Activated T-helper 9 cell treated with anti-CD3 and anti-CD28 coated beads, Interleukin-2, amount 50 U/mL, for 16 hours (primary cell): Measurements from ENCODE around the gene ESD.
"Not testable (repeated sequence)": the region's sequence is repeated elsewhere in the genome, so short reads cannot be mapped to it uniquely, and the experiment has no call there.

Experiments used
- DNase-seq: peaks from one replicate; pipeline ENCODE4 v3.0.0-alpha.2; 2020; ENCODE audit warnings: low read depth

The ESD gene, protein sequence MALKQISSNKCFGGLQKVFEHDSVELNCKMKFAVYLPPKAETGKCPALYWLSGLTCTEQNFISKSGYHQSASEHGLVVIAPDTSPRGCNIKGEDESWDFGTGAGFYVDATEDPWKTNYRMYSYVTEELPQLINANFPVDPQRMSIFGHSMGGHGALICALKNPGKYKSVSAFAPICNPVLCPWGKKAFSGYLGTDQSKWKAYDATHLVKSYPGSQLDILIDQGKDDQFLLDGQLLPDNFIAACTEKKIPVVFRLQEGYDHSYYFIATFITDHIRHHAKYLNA

DNA sequence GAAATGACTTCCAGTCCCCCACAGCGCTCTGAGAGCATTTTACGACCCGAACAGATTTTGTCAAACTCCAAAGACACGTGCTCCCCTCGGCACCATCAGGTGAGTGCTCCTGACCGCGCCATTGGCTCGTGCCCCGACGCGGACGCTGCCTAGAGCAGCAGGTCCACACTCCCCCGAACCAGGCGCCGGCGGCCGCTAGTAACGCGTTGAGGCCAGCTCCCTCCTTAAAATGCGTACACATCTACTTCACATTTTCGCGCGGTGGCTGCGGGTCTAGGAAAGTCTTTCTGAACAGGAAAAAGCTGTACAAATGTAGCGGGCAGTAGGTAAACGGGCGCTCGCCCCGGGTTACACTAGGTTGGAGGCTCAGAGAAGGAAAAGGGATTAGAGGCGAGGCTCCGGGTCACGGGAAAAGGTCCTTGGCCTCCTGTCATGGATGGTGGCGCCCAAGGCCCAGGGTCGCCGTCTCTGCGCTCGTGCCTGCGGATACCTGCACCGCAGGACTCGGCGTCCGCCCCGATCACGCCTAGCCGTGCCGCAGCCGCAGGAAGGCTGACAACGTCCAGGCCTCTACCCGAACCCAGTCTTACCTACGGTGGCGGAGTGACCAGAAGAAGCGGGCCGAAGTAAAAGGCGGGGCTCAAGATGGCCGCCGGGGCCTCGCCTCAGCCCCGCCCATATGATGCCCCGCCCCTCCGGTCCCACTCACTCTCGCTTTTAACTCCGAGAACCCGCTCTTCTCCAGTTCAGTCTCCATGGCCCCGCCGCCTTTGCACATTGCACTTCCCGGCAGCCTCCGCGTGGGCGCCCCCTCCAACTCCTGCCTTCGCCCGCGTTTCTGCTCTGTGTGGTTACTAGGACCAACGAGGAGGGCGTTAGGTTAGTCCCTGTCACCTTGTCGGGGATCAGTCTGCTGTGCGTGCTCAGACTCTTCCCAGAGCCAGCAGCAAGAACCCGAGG, at the start of gene ESD:
TSS of gene ESD (minus strand) at position 647 of the 960 bp plus-strand sequence. CDS start 5,748 bp downstream, outside the sequence.
- DNase-seq, result peak; percentile 80

DNA sequence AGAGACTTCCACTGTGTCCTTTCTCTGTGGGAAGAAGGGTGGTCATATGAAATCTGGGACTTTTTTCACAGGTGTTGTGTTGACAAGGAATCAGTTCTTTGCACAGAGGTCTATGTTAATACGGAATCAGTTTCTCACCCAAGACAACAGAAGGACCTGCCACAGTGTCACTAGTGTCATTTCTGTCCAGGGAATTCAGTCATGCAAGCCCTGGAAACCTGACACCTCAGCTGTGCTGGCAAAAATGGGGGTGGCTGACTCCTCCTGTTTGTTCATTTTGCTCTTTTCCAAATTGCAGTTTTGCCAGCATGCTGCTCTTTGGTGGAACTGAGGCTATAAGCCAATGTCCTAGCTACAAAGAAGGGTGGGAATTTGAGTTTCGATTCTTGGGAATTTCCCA, 49.8 kb upstream of the ESD start:
- no peak for DNase-seq

DNA sequence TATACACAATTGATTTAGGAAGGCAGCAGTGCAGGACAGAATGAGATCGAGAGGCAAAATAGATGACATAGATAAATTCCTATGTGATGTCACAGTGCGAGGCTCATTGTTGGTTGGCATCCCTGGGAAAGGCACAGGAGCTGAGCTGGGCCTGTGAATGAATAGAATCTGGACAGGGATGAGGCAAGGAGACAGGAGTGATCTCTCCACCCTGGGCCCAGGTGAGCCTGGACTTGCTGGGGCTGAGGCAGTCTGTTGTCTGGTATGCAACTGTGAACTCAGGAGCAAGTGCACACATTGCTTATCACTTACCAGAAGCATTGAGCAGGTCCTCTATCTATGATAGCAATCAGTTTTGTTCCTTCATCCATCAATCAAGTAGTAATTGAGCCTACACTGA, 48.2 kb upstream of the ESD start:
- DNase-seq, result no peak

GRCh38 chr13:46844431-46844830, 47.5 kb upstream of the ESD start:
- no peak for DNase-seq

DNA sequence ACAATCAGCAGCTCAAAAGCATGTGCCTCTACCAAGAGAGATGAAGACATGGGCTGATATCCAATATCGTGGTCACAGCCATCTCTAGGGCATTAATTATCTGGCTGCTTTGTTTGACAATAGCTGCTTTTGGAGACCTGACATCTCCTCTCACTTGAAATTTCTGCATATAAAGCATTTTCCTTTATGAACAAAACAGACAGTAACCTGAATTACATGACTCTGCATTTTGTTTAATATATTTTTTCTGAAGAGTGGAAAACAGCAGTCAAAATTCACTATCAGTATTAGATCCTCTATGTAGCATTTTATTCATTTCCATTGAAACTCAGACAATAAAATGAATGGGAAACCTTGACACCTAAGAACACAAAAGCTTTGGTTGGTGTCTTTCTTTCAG, 42.4 kb upstream of the ESD start:
- DNase-seq, result no peak

GRCh38 chr13:46834657-46835056, 37.7 kb upstream of the ESD start:
- no peak for DNase-seq

- DNase-seq, result no peak
Observed at GRCh38 chr13:46831588-46832194, 34.7 kb upstream of the ESD start.

DNA sequence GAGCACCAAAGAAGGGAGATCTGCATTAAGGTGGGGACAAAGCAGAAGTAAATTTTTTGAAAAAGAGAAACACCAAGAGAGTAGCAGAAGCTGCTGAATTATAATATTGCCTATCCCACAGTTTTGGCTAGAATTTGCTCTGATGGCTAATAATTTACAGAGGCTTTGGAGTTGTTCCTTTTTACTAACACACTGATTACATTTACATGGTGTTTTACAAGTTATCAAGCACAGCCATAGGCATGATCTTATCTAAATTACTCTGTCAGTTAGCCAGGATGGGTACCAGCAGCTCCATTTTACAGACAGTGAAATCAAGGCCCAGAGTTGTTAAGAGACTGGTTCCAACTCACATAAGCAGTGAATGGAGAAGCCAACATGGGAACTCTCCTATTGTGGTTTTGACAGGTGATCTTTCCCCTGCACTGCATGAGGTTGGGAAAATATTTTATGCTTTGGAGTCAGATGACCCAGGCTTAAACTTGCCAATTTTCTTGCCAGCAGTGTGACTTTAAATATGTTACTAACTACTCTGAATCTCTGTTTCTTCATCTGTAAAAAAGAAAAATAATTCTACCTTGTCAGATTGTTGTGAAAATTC, 33.5 kb upstream of the ESD start:
- no peak for DNase-seq

- DNase-seq, result no peak
Observed at GRCh38 chr13:46822551-46822950, 25.6 kb upstream of the ESD start.

DNA sequence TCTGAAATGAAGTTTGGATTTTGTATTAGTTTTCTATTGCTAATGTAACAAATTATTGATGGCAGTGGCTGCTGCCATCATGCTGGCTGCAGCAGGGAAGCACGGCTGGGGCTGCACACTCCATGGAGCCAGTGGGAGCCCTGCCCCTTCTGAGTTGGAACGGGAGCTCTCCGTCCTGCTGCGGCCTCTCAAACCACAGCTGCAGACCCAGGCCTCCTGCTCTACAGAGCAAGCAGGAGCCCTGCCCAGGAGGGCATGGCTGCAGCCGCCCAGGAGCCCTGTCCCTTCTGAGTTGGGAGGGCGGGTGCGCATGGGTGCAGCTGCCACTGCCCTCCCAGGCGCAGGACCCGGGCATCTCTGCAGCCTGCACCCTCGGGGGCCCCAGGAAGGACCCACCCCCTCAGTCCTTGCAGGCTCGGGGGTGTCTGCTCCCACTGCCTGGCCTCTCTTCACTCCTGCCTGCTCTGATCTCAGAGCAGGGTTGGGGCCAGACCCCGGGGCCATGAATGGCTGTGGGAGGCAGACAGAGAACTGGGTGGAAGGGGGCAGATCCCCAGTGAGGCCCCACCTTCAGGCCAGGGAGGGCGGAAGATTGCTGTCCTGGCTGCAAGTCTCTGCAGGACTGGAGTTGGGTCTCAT, 21.0 kb upstream of the ESD start:
- DNase-seq, result no peak

GRCh38 chr13:46817095-46817494, 20.1 kb upstream of the ESD start:
- no peak for DNase-seq

- DNase-seq, result no peak
Observed at GRCh38 chr13:46816371-46816770, 19.4 kb upstream of the ESD start.

DNA sequence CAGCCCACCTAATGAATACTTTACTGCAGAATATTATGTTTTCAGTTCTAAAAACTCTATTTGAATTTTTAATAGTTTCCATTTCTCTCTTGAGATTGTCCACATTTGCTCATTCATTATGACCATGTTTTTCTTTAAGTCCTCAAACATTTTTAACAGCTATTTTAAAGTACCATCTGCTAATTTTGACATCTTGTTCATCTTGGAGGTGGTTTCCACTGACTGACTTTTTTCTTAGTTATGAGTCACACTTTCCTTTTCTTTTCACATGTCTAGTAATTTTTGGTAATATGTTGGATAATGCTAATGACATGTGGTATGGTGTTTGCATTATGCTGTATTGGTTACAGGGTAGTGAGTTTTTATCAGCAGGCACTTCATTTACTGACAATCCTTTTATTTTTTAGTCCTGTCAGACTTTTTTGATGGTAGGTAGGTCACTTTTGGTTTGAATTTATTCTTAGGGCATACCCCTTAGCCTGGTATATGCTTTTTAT, 15.4 kb upstream of the ESD start:
- DNase-seq, result no peak

- DNase-seq, result no peak
Observed at GRCh38 chr13:46810440-46810839, 13.5 kb upstream of the ESD start.

- not testable (repeated sequence) for DNase-seq
Observed at GRCh38 chr13:46804921-46805320, 8.0 kb upstream of the ESD start.

GRCh38 chr13:46804391-46804815, 7.4 kb upstream of the ESD start:
- DNase-seq, result no peak

DNA sequence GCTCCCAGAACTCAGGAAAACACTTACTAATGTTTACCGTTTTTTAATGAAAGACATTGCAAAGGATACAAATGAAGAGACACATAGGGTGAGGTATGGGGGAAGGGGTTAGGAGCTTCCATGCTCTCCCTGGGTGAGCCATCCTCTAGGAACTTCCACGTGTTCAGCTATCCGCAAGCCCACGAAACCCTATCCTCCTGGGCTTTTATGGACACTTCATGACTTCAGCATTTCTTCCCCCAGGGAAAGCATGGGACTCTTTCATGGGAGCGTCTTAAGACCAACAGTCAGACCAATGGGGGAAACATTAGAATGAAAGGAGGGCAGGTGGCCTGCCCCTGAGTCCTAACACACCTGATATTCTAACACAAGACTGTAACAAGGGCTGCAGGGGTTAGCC, 6.6 kb upstream of the ESD start:
- no peak for DNase-seq

DNA sequence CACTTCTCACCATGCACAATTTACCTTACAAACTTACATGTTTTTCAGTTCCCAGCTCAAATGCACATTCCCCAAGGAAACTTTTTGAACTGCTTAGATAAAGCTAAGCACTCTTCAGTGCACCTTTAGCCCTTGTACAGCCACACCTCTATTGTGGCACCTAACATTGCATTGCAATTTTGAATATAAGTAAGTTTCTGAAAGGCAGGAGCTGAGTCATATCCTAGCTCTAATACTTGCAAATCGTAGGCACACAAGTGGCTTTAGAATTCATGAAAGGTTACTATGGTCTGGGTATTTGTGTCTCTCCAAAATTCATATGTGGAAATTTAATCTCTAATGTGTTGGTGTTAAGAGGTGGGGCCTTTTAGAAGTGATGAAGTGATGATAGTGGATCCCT, 4.9 kb upstream of the ESD start:
- no peak for DNase-seq

DNA sequence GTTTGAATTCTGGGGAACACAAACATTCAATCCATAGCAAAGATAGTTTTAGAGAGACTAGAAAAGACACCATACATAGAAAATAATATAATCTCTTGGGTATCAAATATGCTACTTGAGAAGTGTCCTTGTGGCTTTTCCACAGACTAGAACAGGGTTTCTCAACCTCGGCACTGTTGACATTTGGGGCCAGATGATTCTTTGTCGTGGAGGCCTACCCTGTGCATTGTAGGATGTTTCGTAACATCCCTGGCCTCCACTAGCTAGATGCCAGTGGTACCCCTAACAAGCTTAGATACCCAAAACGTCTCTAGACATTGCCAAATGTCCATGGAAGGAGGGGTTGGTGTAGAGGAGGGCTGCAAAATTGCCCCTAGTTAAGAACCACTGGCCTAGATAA, 2.2 kb upstream of the ESD start:
- no peak for DNase-seq

DNA sequence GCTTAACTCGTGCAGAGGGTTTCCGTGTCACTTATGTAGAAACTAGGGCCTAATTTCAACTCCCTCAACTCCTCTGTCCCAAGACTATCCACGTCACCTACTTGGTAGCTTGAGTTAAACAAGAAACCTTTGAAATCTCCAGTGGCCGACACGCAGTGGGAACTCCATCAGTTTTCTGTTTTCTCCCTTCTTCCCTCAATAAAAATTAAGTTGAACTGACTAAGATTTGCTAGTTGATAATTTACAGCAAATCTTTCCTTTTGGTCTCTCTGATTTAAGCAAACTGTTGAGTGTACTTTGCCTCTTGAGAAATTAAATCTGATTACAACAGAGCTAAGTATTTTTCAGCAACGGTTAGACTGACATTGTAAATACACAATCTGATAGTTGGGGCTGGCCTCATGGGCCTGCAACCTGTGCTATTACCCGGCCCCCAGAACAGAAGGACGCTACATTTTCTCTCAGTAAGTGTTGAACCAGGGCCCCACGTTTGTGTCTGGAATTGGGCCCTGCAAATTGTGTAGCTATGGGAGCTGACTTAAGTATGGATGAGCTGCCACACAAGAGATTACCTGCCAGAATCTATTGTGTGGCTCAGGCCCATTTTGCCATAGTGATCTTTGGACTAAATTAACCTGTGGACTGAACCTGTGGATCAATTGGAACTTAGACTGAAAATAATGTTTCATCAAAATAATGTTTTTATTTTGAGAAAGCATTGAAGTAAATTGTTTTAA, 708 bp upstream of the ESD start:
- DNase-seq, result no peak

DNA sequence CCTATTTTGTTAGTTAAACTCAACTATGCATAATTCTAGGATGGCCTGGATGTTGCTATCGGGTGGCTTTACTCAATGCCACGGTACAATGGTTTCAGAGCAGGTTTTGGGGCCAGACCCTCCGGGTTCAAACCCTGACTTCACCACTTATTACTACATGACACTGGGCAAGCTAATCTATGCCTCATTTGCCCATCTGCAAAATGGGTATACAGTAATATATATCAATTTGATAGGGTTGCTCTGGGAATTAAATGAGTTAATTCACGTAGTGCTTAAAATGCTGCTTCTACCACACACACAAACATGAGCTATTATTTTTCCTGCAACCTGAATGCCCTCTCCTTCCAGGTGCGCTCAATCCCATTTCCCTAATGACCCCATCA, 839 bp downstream of the ESD start:
- no peak for DNase-seq
